OCI-LY7 (cell line): ENCODE measurements around the gene RPS5. TPM values are rescaled to one million over a fixed set of nuclear protein-coding genes. Genes with fewer than 3 reads are reported as not detected.

Experiments
- BruUV-seq: library from RNA; stranded (reverse); fragments of 400-500 nt; replicated peaks from 2 replicates; lab custom pipeline; 2021; lab: Mats Ljungman, UMichigan
- CTCF ChIA-PET: fragments of 300-600 bp; sonication (Branson Sonifier 250); formaldehyde crosslinking; loops from one replicate; lab custom pipeline; 2022; ENCODE audit warnings: antibody characterized with exemption; ENCODE audit not compliant: unreplicated experiment; lab: Charles Lee
- POLR2A ChIA-PET: fragments of 300-600 bp; sonication (Branson Sonifier 250); formaldehyde crosslinking; loops from one replicate; lab custom pipeline; 2022; ENCODE audit warnings: antibody characterized with exemption; lab: Charles Lee
- DNase-seq: peaks from one replicate; pipeline ENCODE4 v3.0.0-alpha.2; 2015; ENCODE audit warnings: low spot score
- H2AFZ ChIP-seq: fragments of 200-600 bp; sonication (generic), shearing (Covaris generic); 2 replicates; pipeline ENCODE4 v1.6.1; 2014; ENCODE audit warnings: mild to moderate bottlenecking, antibody characterized with exemption, low read length, moderate library complexity
- H3K27ac ChIP-seq: fragments of 200-600 bp; sonication (generic); 2 replicates; pipeline ENCODE4 v1.5.1; 2014; ENCODE audit warnings: mixed run types, low read depth, mild to moderate bottlenecking, moderate library complexity, low read length, inconsistent platforms; ENCODE audit not compliant: poor library complexity, severe bottlenecking
- H3K36me3 ChIP-seq: fragments of 200-600 bp; sonication (generic); 2 replicates; pipeline ENCODE4 v1.6.1; 2014; ENCODE audit warnings: mild to moderate bottlenecking, antibody characterized with exemption, low read length, moderate library complexity, mixed read lengths; ENCODE audit not compliant: insufficient read depth
- H3K4me1 ChIP-seq: fragments of 200-600 bp; sonication (generic); 2 replicates; pipeline ENCODE4 v1.5.1; 2014; ENCODE audit warnings: mild to moderate bottlenecking, low read length; ENCODE audit not compliant: insufficient read depth, poor library complexity, severe bottlenecking
- H3K4me2 ChIP-seq: fragments of 200-600 bp; sonication (generic); 2 replicates; pipeline ENCODE4 v1.6.1; 2014; ENCODE audit warnings: mild to moderate bottlenecking, low read length
- H3K4me3 ChIP-seq: fragments of 200-600 bp; sonication (generic); 2 replicates; pipeline ENCODE4 v1.5.1; 2014; ENCODE audit warnings: mild to moderate bottlenecking, low read depth, low read length; ENCODE audit not compliant: poor library complexity, severe bottlenecking
- H3K79me2 ChIP-seq: fragments of 200-600 bp; sonication (generic); 2 replicates; pipeline ENCODE4 v1.6.1; 2016; ENCODE audit warnings: low read depth, mild to moderate bottlenecking, low read length, moderate library complexity, mixed read lengths; ENCODE audit not compliant: insufficient read depth
- H3K9me2 ChIP-seq: fragments of 200-600 bp; sonication (generic); 2 replicates; pipeline ENCODE4 v1.6.1; 2016; ENCODE audit warnings: mild to moderate bottlenecking, low read length, mixed read lengths; ENCODE audit not compliant: insufficient read depth
- H3K9me3 ChIP-seq: fragments of 200-600 bp; sonication (generic); 2 replicates; pipeline ENCODE4 v1.6.1; 2014; ENCODE audit warnings: mild to moderate bottlenecking, mixed run types, low read length, mixed read lengths
- H4K20me1 ChIP-seq: fragments of 200-600 bp; sonication (generic); 2 replicates; pipeline ENCODE4 v1.6.1; 2014; ENCODE audit warnings: mild to moderate bottlenecking, antibody characterized with exemption, low read length, moderate library complexity, mixed read lengths; ENCODE audit not compliant: insufficient read depth
- EZH2phosphoT487 ChIP-seq: fragments of 200-600 bp; sonication (generic); IDR thresholded peaks from 2 replicates; pipeline ENCODE4 v1.6.1; 2018; ENCODE audit warnings: low read depth, borderline replicate concordance, mild to moderate bottlenecking, mixed run types, antibody characterized with exemption, low read length, moderate library complexity, mixed read lengths
- intact Hi-C: fragments of 100-400 bp; cut with micrococcal nuclease; formaldehyde crosslinking; loops from one replicate; pipeline ENCODE4 v1.10.0; 2022; ENCODE audit not compliant: unreplicated experiment
- total RNA-seq, 2 experiments: library from RNA; depleted of rRNA in 1 of 2; stranded (reverse); fragments of >200 nt in 1 of 2; shearing (Covaris generic) in 1 of 2; gene quantifications; 2 replicates each; pipeline ENCODE4 v1.2.3, GENCODE V29; 2014 to 2022
- TF ChIP-seq, protein P1 (sequence below): fragments of 200-600 bp; sonication (generic); conservative IDR thresholded peaks from 2 replicates; pipeline ENCODE4 v1.5.1; 2014; ENCODE audit warnings: mild to moderate bottlenecking, antibody characterized with exemption, low read length, moderate library complexity, mixed read lengths

Gene RPS5
- total RNA-seq, 2 experiments from 2014 or later, result 1,607 to 3,333 TPM

DNA sequence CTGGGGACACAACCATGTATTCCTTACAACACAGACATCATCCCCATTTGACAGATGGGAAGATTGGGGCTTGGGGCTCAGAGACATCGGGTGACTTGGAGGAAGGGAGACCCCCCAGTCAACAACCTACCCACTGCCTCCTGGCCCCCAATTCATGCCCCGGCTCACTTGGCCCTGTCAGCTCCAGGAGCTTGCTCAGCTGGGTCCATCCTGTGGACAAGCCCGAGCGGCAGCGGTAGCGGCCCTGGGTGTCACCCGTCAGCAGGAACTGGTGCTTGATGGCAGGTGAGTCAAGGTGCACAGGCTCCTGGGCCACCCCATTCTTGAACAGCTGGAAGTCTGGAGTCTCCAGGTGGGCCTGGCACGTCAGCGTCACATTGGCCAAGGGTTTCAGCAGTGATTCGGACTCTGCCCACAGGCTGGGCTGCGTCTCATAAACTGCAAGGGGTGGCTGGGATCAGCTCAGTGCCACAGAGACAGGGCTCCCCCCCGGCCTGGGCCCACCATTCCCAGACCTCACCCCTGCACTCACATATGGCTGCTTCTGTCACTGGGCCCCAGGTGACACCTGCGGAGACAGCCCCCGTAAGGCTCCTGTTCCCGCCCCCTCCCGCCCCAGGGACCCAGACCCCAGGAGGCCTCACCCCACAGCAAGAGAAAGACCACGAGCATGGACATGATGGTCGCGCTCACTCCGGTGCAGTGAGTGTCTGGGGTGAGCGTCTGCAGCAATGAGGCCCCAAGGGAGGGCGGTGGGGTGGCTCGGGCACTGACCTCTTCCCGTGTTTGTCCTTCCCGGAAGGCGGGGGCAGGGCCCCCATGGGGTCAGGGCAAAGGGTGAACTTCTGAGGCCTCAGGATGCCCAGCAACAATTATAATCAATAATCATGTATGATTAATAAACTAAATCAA lies 34.1 kb upstream of the RPS5 start, which contains the start of gene A1BG:
TSS of gene A1BG (minus strand) at position 733 of the 912 bp plus-strand sequence. CDS start at position 678, 55 bp downstream.
- Histone ChIP-seq H3K36me3 (peaks cover 5% of the 10 kb centered on the region; the same call in 1 of the 2 replicates), H3K27ac (no peak within 1 kb of the TSS), H2AFZ (no peak within 1 kb of the TSS), H3K79me2 (peaks cover 9% of the 10 kb centered on the region), H3K4me3 (no peak within 1 kb of the TSS), H4K20me1 (peaks cover 4% of the 10 kb centered on the region; the same call in 1 of the 2 replicates), H3K9me2 (no peaks in the 10 kb centered on the region), H3K4me1 (peaks cover 12% of the 10 kb centered on the region), H3K9me3 (no peaks in the 10 kb centered on the region), H3K4me2 (no peak within 1 kb of the TSS)
- POLR2A ChIA-PET, result no interaction called here
- intact Hi-C loops, result no loop called here
- no peak for DNase-seq
- BruUV-seq, result no TSS peak
- CTCF ChIA-PET, result no interaction called here
- TF ChIP-seq EZH2phosphoT487, result no peak
- TF ChIP-seq, protein P1, sequence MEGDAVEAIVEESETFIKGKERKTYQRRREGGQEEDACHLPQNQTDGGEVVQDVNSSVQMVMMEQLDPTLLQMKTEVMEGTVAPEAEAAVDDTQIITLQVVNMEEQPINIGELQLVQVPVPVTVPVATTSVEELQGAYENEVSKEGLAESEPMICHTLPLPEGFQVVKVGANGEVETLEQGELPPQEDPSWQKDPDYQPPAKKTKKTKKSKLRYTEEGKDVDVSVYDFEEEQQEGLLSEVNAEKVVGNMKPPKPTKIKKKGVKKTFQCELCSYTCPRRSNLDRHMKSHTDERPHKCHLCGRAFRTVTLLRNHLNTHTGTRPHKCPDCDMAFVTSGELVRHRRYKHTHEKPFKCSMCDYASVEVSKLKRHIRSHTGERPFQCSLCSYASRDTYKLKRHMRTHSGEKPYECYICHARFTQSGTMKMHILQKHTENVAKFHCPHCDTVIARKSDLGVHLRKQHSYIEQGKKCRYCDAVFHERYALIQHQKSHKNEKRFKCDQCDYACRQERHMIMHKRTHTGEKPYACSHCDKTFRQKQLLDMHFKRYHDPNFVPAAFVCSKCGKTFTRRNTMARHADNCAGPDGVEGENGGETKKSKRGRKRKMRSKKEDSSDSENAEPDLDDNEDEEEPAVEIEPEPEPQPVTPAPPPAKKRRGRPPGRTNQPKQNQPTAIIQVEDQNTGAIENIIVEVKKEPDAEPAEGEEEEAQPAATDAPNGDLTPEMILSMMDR, result no peak

GRCh38 chr19:58353717-58354477 lies 33.2 kb upstream of the RPS5 start:
- ChIA-PET POLR2A (interaction anchor here (1.4 kb wide), 1 partner anchor 9 kb away, joined by 4 read pairs; the partner anchor contains the start of gene ZNF497), CTCF (no interaction called here)
- Histone ChIP-seq H3K4me2 (no peak overlapping the region), H3K27ac (no peak overlapping the region), H3K79me2 (no peaks in the 10 kb centered on the region; the same call in 1 of the 2 replicates), H3K9me3 (no peaks in the 10 kb centered on the region), H3K4me3 (no peak overlapping the region), H2AFZ (no peak overlapping the region), H3K9me2 (no peaks in the 10 kb centered on the region), H3K36me3 (peaks cover 5% of the 10 kb centered on the region; the same call in 1 of the 2 replicates), H3K4me1 (peaks cover 6% of the 10 kb centered on the region), H4K20me1 (no peaks in the 10 kb centered on the region)
- TF ChIP-seq, protein P1, result no peak
- no peak for TF ChIP-seq EZH2phosphoT487
- no peak for DNase-seq
- intact Hi-C loops, result no loop called here
- no TSS peak for BruUV-seq
